Superior temporal gyrus (tissue), 1 donor: ENCODE data around the gene LYPD6B.

Experiments used
- DNase-seq: peaks from one replicate; pipeline ENCODE4 v3.0.0-alpha.2; 2016; ENCODE audit errors: extremely low spot score

Gene LYPD6B

GRCh38 chr2:149119368-149119767 is 80.9 kb downstream of the LYPD6B start:
- DNase-seq: no peak

DNA sequence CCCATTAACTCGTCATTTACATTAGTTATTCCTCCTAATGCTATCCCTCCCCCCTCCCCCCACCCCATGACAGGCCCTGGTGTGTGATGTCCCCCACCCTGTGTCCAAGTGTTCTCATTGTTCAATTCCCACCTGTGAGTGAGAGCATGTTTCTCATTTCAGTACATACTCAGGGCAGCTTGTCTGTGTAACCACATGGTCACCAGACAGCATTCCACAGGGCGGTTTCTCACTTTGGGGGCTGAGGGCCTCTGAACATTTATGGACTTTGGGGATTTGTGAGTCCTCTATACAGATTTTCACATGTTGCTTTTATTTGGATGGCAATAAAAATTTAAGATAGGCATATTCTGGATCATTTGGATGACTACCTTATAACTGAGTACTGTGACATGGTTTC is 84.0 kb downstream of the LYPD6B start:
- DNase-seq: no peak

- DNase-seq: no peak
Measured at GRCh38 chr2:149125031-149125725, 86.7 kb downstream of the LYPD6B start.

GRCh38 chr2:149129433-149129832 is 90.9 kb downstream of the LYPD6B start:
- no peak for DNase-seq

DNA sequence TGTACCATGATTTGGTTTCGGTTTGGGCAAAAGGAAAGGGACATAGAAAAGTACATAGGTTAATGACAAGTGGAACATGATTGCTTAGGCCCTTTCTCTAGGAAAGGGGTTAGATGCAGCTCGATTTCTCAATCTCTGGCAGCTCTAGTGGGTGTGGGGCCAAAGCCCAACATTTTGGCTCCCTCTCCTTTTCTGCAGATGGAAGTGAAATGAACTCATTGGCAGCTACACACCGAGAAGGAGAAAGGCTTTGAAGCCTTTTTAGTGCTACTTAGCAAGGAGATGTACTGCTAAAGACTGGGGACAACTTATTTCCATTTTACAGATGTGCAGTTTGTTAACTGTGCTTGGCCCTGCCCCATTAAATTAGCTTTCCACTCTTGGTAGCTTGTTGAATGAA is 93.8 kb downstream of the LYPD6B start:
- no peak for DNase-seq

DNA sequence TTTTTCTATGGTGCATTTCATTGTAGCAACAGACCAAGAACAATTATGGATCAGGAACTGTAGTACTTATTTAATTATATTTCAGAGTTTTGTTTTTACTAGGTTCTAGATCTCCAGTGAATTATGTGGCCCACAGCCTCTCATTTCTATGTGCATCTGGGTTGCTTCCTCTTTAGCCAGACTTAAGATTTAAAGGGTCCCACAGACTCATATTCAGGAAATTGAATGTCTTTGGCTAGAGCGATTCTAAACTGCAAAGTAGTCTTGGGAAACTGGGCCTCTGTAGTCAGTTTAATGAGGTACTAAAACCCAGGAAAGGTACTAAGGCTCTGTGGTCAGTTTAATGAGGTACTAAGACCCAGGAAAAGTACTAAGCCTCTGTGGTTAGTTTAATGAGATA is 94.4 kb downstream of the LYPD6B start:
- DNase-seq: no peak

- no peak for DNase-seq
Measured at GRCh38 chr2:149134335-149134923, 95.9 kb downstream of the LYPD6B start.

GRCh38 chr2:149136111-149136510 is 97.6 kb downstream of the LYPD6B start:
- no peak for DNase-seq

DNA sequence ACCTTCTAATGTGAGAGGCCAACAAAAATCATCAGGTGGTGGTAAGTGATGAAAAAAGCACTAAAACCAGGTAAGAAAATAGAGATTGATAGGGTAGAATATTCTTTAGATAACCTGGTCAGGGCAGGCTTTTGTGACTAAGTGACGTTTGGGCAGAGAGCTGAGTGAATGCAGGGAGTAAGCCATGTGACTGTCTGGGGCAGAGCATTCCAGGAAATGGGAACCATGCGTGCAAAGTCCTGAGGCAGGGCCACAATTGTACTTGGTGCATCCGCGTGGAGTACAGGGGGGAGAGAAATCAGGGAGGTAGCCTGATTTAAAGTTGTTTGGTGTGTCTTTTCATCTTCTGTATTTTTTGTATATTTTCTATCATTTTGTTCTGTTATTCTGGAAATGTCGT is 102.5 kb downstream of the LYPD6B start:
- DNase-seq: no peak

- no peak for DNase-seq
Measured at GRCh38 chr2:149143734-149144133, 105.2 kb downstream of the LYPD6B start.

- no peak for DNase-seq
Measured at GRCh38 chr2:149145314-149146295, 107.1 kb downstream of the LYPD6B start.

GRCh38 chr2:149146876-149147275 is 108.4 kb downstream of the LYPD6B start:
- no peak for DNase-seq

DNA sequence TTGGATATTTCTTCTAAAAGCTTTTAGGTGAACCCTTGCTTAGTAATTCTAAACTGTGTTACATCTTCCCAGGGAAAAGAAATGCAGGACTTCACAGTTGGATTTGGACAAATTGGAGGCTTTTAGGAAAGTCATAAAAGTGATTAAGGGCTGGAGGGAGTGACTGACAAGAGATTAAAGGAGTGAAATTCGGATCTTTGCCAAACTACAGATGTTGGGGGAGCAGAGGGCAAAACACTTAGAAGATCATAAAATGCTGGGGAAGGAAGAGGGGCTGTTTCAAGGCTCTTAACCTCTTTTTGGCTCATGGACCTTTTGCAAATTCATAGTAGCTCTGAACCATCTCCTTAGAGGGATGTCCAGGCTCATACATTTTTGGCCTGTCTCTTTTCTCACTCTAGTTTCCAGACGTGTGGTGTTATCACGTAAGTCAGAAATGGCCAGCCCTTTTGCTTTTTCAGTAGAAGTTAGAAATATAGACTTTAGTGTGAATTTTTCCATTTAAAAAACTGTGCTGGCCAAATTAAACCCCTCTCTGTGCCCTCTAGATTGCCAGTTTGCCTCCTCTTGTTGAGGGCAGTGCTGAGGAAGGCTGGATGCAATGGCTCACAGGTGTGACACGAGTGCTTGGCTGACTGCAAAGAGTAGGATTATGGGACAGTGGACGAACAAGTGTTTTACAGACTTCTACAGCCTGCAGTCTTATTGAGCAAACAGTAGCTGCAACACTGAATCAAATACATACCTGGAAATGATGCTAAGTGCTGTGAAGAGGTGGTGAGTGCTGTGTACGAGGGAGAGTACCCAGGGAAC is 109.9 kb downstream of the LYPD6B start:
- DNase-seq: no peak

- DNase-seq: no peak
Measured at GRCh38 chr2:149149007-149149297, 110.5 kb downstream of the LYPD6B start.

GRCh38 chr2:149152469-149152953 is 114.0 kb downstream of the LYPD6B start:
- no peak for DNase-seq

GRCh38 chr2:149155196-149155969 is 116.9 kb downstream of the LYPD6B start:
- no peak for DNase-seq

DNA sequence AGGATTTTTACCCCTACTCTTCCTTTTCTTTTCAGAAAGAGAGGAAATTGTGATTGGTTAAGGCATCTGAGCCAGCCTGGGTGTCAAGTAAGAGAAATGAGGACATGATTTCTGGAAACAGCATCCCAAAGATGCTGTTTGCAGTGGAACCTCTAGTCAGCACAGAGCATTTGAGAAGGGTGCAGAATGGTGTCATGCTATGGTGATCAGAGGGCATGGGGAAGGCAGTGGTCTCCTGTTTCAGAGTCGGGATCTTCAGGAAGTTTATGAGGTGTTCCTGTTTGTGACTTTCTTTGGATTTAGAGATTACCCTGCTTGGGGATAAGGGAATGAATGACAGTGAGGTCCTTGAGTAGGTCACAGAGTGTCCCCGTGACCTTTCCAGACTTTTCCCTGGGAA is 117.5 kb downstream of the LYPD6B start:
- no peak for DNase-seq

DNA sequence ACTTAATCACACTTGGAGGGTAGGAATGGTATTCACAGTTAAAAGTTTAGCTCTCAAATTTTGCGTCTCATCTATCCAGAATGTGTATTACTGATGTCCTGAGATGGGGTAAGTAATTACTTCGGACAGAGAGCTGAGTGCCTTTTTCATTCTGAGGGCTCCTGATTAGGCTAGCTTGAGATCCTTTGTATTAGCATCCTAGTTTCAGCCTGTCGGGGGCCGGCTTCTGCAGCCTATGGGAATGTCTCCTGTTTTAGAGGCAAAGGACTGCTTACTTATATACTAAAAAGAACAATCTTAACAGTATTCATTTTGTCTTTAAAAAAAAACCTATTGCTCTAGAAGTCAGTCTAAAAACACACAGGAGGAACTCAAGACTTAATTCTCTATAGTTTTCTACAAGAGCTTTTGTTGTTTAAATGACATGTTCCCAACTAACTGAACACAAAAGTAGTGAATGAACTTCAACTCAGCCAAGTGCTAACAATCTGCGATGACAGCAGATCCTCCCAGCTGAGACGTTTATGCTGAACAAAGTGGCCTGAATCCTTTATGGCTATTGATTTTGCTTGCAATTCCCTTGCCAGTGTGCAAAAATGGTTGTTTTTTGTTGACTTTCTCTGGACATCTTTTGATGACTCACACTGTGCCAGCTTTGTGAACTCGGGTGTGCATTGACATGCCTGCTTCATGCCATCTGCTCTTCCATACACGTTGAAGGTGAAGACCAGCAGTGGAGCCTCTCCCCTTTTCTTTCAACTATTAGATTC is 118.7 kb downstream of the LYPD6B start:
- DNase-seq: no peak

- DNase-seq: no peak
Measured at GRCh38 chr2:149158957-149159356, 120.5 kb downstream of the LYPD6B start.

GRCh38 chr2:149160195-149160594 is 121.7 kb downstream of the LYPD6B start:
- DNase-seq: no peak
